A673 (cell line): ENCODE results near the gene BCAT1. TPM values are rescaled to one million over a fixed set of nuclear protein-coding genes. Genes with fewer than 3 reads are reported as not detected.
"Not testable (repeated sequence)": the region's sequence is repeated elsewhere in the genome, so short reads cannot be mapped to it uniquely, and the experiment has no call there.

ENCODE experiments used
- BruUV-seq: library from RNA; stranded (reverse); fragments of 400-500 nt; replicated peaks from 2 replicates; lab custom pipeline; 2021; lab: Mats Ljungman, UMichigan
- CTCF ChIA-PET: fragments of 300-600 bp; sonication (Branson Sonifier 250); formaldehyde crosslinking; loops from one replicate; lab custom pipeline; 2022; ENCODE audit warnings: antibody characterized with exemption; lab: Charles Lee
- POLR2A ChIA-PET: fragments of 300-600 bp; sonication (Branson Sonifier 250); formaldehyde crosslinking; loops from one replicate; lab custom pipeline; 2022; ENCODE audit warnings: antibody characterized with exemption; ENCODE audit not compliant: low non-redundant PET; lab: Charles Lee
- DNase-seq: peaks from one replicate; pipeline ENCODE4 v3.0.0-alpha.2; 2015; ENCODE audit warnings: low spot score
- H3K27ac ChIP-seq: fragments of 200-600 bp; sonication (generic); 2 replicates; pipeline ENCODE4 v1.5.1; 2016; ENCODE audit warnings: mixed run types, low read depth, mild to moderate bottlenecking, mixed read lengths, antibody characterized with exemption, low read length; ENCODE audit not compliant: poor library complexity, severe bottlenecking
- H3K27me3 ChIP-seq: fragments of 200-600 bp; sonication (generic); replicated peaks from 2 replicates; pipeline ENCODE4 v1.6.1; 2017; ENCODE audit warnings: mixed run types, low read depth, mild to moderate bottlenecking, mixed read lengths, antibody characterized with exemption, low read length; ENCODE audit not compliant: insufficient read depth, poor library complexity
- H3K36me3 ChIP-seq: fragments of 200-600 bp; sonication (generic); 2 replicates; pipeline ENCODE4 v1.6.1; 2016; ENCODE audit warnings: mixed run types, mild to moderate bottlenecking, mixed read lengths, antibody characterized with exemption, low read length; ENCODE audit not compliant: insufficient read depth, poor library complexity, severe bottlenecking
- H3K4me1 ChIP-seq: fragments of 200-600 bp; sonication (generic); 2 replicates; pipeline ENCODE4 v1.6.1; 2017; ENCODE audit warnings: mixed run types, mild to moderate bottlenecking, mixed read lengths, antibody characterized with exemption, low read length; ENCODE audit not compliant: insufficient read depth, poor library complexity, severe bottlenecking
- H3K4me3 ChIP-seq: fragments of 200-600 bp; sonication (generic); 2 replicates; pipeline ENCODE4 v1.5.1; 2016; ENCODE audit warnings: low read depth, mixed run types, mild to moderate bottlenecking, mixed read lengths, low read length; ENCODE audit not compliant: poor library complexity, severe bottlenecking
- H3K9me3 ChIP-seq: fragments of 200-600 bp; sonication (generic); 2 replicates; pipeline ENCODE4 v1.6.1; 2016; ENCODE audit warnings: mixed run types, low read depth, mild to moderate bottlenecking, mixed read lengths, antibody characterized with exemption, low read length; ENCODE audit not compliant: poor library complexity, severe bottlenecking
- EZH2 ChIP-seq: fragments of 200-600 bp; sonication (generic); IDR thresholded peaks from 2 replicates; pipeline ENCODE4 v1.6.1; 2017; ENCODE audit warnings: borderline replicate concordance, low read depth, mild to moderate bottlenecking, mixed read lengths, antibody characterized with exemption, low read length; ENCODE audit not compliant: poor library complexity, severe bottlenecking
- intact Hi-C: fragments of 100-400 bp; cut with micrococcal nuclease; formaldehyde crosslinking; loops from one replicate; pipeline ENCODE4 v1.10.0; 2022; ENCODE audit not compliant: unreplicated experiment
- total RNA-seq: library from RNA; stranded (reverse); gene quantifications from 2 replicates; pipeline ENCODE4 v1.2.3, GENCODE V29; 2021
- TF ChIP-seq, protein P1 (sequence below): fragments of 300-800, 200-600 bp; sonication (generic); conservative IDR thresholded peaks from 2 replicates; pipeline ENCODE4 v1.5.1; 2017; ENCODE audit warnings: low read depth, mild to moderate bottlenecking, antibody characterized with exemption, low read length, moderate library complexity, mixed read lengths

The BCAT1 gene
- total RNA-seq, 1 experiment from 2014 or later = 195 TPM

DNA sequence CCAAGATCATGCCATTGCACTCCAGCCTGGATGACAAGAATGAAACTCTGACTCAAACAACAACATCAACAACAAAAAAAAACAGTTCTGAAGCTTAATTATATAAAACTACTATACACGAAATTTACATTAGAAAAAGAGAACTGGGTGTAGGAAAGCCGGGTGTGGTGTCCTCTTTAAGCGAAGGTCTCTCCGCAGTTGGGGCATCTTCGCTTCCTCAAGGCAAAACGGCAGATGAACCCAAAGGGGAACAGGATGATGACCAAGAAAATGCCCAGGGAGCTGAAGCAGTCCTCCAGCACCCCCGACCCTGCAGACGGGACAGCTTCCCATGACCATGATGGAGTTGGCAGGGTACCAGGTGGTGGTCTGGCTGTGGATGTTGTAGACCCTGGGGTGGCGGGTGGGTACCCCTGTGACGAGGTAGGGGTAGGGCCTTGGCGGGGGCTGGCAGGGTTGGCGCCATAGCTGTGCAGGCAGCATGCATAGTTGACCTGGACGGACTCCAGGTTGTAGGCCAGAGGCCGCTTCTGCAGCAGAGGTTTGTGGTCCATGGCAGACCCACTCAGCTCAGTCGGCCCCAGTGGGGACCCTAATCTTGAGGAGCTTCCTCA lies 18.2 kb upstream of the BCAT1 start:
- CTCF ChIA-PET = no interaction called here
- no peaks in the 10 kb centered on the region for H3K4me1 ChIP-seq
- no peak for DNase-seq
- H3K9me3 ChIP-seq = no peaks in the 10 kb centered on the region
- no peak overlapping the region for H3K4me3 ChIP-seq
- no peaks in the 10 kb centered on the region for H3K36me3 ChIP-seq
- H3K27ac ChIP-seq = no peak overlapping the region
- TF ChIP-seq, protein P1, sequence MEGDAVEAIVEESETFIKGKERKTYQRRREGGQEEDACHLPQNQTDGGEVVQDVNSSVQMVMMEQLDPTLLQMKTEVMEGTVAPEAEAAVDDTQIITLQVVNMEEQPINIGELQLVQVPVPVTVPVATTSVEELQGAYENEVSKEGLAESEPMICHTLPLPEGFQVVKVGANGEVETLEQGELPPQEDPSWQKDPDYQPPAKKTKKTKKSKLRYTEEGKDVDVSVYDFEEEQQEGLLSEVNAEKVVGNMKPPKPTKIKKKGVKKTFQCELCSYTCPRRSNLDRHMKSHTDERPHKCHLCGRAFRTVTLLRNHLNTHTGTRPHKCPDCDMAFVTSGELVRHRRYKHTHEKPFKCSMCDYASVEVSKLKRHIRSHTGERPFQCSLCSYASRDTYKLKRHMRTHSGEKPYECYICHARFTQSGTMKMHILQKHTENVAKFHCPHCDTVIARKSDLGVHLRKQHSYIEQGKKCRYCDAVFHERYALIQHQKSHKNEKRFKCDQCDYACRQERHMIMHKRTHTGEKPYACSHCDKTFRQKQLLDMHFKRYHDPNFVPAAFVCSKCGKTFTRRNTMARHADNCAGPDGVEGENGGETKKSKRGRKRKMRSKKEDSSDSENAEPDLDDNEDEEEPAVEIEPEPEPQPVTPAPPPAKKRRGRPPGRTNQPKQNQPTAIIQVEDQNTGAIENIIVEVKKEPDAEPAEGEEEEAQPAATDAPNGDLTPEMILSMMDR = no peak
- TF ChIP-seq EZH2 = no peak
- intact Hi-C loops = no loop called here
- no peaks in the 10 kb centered on the region for H3K27me3 ChIP-seq
- POLR2A ChIA-PET = no interaction called here
- BruUV-seq = no TSS peak

DNA sequence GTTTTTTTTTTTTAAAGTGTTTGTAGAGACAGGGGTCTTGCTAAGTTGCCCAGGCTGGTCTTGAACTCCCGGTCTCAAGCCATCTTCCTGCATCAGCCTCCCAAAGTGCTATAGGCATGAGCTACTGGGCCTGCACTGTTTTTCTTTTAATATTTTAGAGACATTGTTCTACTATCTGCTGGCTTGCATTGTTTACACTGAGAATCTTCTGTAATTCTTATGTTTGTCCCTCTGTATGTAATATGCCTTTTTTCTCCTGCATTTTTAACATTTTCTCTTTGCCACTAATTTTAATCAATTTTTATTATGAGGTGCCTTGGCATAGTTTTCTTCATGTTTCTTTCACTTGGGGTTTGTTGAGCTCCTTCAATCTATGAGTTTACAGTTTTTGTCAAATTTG lies 15.4 kb upstream of the BCAT1 start:
- intact Hi-C loops = no loop called here
- TF ChIP-seq, protein P1 = no peak
- no peak for TF ChIP-seq EZH2

DNA sequence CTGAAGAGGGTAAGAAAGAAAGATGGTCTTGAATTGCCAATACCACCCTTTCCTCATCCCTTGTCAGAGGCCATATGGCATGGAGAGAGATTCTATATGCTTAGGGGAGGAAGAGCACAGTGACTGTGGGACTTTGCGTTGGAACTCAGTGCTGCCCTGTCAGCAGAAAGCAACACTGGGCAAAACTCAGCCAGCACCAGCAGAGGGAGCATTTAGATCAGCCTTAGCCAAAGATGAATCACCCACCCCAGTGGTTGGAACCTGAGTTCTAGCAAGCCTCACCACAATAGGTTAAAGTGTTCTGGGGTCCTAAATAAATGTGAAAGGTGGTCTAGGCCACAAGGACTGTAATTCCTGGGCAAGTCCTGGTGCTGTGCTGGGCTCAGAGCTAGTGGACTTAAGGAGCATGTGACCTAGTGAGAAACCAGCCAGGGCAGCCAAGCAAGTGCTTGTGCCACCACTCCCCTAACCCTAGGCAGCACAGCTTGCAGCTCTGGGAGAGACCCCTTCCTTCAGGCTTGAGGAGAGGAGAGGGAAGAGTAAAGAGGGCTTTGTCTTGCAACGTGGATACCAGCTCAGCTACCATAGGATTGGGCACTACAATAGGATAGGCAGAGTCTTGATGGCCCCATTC lies 11.4 kb upstream of the BCAT1 start:
- peak; percentile 73 for DNase-seq
- POLR2A ChIA-PET = no interaction called here
- intact Hi-C loops = no loop called here
- H3K27me3 ChIP-seq = no peaks in the 10 kb centered on the region
- H3K36me3 ChIP-seq = no peaks in the 10 kb centered on the region
- no peak overlapping the region for H3K27ac ChIP-seq
- no peaks in the 10 kb centered on the region for H3K9me3 ChIP-seq
- TF ChIP-seq, protein P1 = peak; percentile 79
- TF ChIP-seq EZH2 = no peak
- CTCF ChIA-PET = no interaction called here
- H3K4me3 ChIP-seq = no peak overlapping the region
- H3K4me1 ChIP-seq = no peaks in the 10 kb centered on the region
- BruUV-seq = no TSS peak

More for the DNA sequence above, 15.4 kb upstream of the BCAT1 start:
- Histone ChIP-seq H3K9me3 (no peaks in the 10 kb centered on the region), H3K4me1 (no peaks in the 10 kb centered on the region), H3K36me3 (no peaks in the 10 kb centered on the region), H3K27ac (no peak overlapping the region), H3K27me3 (no peaks in the 10 kb centered on the region), H3K4me3 (no peak overlapping the region)
- ChIA-PET POLR2A (no interaction called here), CTCF (no interaction called here)
- DNase-seq = no peak
- BruUV-seq = no TSS peak

DNA sequence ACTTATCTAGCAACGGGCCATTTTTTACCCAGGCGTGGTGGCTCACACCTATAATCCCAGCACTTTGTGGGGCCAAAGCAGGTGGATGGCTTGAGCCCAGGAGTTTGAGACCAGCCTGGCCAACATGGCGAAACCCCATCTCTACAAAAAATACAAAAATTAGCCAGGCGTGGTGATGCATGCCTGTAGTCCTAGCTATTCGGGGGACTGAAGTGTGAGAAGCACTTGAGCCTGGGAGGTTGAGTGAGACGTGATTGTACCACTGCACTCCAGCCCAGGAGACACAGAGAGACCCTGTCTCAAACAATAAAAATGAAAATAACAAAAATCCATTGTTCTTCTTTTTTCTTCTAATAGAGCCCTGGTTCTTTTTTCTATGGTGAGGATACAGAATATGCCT lies 7.5 kb upstream of the BCAT1 start:
- CTCF ChIA-PET, BruUV-seq, H3K27ac ChIP-seq, H3K4me3 ChIP-seq, POLR2A ChIA-PET, intact Hi-C loops, DNase-seq, H3K9me3 ChIP-seq, H3K27me3 ChIP-seq, H3K36me3 ChIP-seq, H3K4me1 ChIP-seq: not testable (repeated sequence)
